B cell (primary cell): ENCODE results near the gene F12. TPM values are rescaled to one million over a fixed set of nuclear protein-coding genes. Genes with fewer than 3 reads are reported as not detected.

Experiments used
- ATAC-seq: fragments of 200-7000 bp; cut with Tn5 transposase; one replicate; pipeline ENCODE4 v1.10.0; 2021; ENCODE audit warnings: low read depth, mild to moderate bottlenecking, moderate number of reproducible peaks, moderate library complexity
- CTCF ChIA-PET: fragments of 350-600 bp; sonication (Branson Sonifier 250); formaldehyde crosslinking; loops from one replicate; lab custom pipeline; 2021; ENCODE audit warnings: antibody characterized with exemption, inconsistent platforms; lab: Charles Lee
- POLR2A ChIA-PET: fragments of 350-600 bp; sonication (Branson Sonifier 250); formaldehyde crosslinking; loops from one replicate; lab custom pipeline; 2021; ENCODE audit warnings: antibody characterized with exemption; lab: Charles Lee
- DNase-seq: peaks from one replicate; pipeline ENCODE4 v3.0.0; 2013
- H2AFZ ChIP-seq: 2 replicates; pipeline ENCODE4 v1.6.1; 2012; ENCODE audit warnings: mild to moderate bottlenecking, low read depth, low read length; ENCODE audit not compliant: insufficient read depth, poor library complexity, severe bottlenecking
- H3K27ac ChIP-seq, 2 donors: 1 replicate in 1 of 2; 2 replicates in 1 of 2; pipeline ENCODE4 v1.5.1; 2012 to 2013; ENCODE audit warnings: low read length in 2 of 2, mild to moderate bottlenecking in 2 of 2, moderate library complexity in 1 of 2
- H3K27me3 ChIP-seq, 4 experiments: fragments of 200-600 bp in 1 of 4; sonication (generic) in 1 of 4; replicated peaks in 1 of 4; 1 replicate in 2 of 4; 2 replicates in 2 of 4; pipeline versions ENCODE4 v1.6.1 to v1.7.0; 2013 to 2016; ENCODE audit warnings: low read length in 3 of 4, mild to moderate bottlenecking in 2 of 4, mixed read lengths in 1 of 4, moderate library complexity in 1 of 4; ENCODE audit not compliant: insufficient read depth in 4 of 4, control insufficient read depth in 3 of 4; ENCODE audit errors: control extremely low read depth in 1 of 4
- H3K36me3 ChIP-seq, 2 experiments: replicated peaks in 1 of 2; 1 replicate in 1 of 2; 2 replicates in 1 of 2; pipeline versions ENCODE4 v1.6.1 to v1.7.1; 2013; ENCODE audit warnings: low read length in 1 of 2; ENCODE audit not compliant: insufficient read depth in 2 of 2, control insufficient read depth in 1 of 2; ENCODE audit errors: control extremely low read depth in 1 of 2, extremely low read depth in 1 of 2
- H3K4me1 ChIP-seq, 2 donors: fragments of 200-600 bp in 1 of 2; sonication (generic) in 1 of 2; 1 replicate in 1 of 2; 2 replicates in 1 of 2; pipeline versions ENCODE4 v1.5.1 to v1.6.1; 2013 to 2017; ENCODE audit warnings: low read length in 2 of 2; ENCODE audit not compliant: control insufficient read depth in 2 of 2, insufficient read depth in 2 of 2
- H3K4me2 ChIP-seq: replicated peaks from 2 replicates; pipeline ENCODE3; 2012; ENCODE audit warnings: mild to moderate bottlenecking, low read depth, low read length; ENCODE audit not compliant: poor library complexity, severe bottlenecking
- H3K4me3 ChIP-seq, 5 experiments: fragments of 200-600 bp in 1 of 5; sonication (generic) in 1 of 5; 1 replicate in 3 of 5; 2 replicates in 2 of 5; pipeline versions ENCODE4 v1.5.1 to v1.7.0; 2011 to 2016; ENCODE audit warnings: low read length in 4 of 5, mild to moderate bottlenecking in 4 of 5, low read depth in 2 of 5, control low read depth in 1 of 5, moderate library complexity in 1 of 5; ENCODE audit not compliant: insufficient read depth in 1 of 5; ENCODE audit errors: control extremely low read depth in 1 of 5, extremely low read depth in 1 of 5
- H3K79me2 ChIP-seq: fragments of 200-600 bp; sonication (generic); one replicate; pipeline ENCODE4 v1.6.0; 2016; ENCODE audit warnings: low read length; ENCODE audit not compliant: control insufficient read depth, insufficient read depth
- H3K9ac ChIP-seq: fragments of 200-600 bp; sonication (generic); 2 replicates; pipeline ENCODE4 v1.6.1; 2017; ENCODE audit warnings: mild to moderate bottlenecking, low read length, moderate library complexity
- H3K9me3 ChIP-seq, 3 donors: one replicate each; pipeline versions ENCODE4 v1.6.1 to v1.7.1; 2013; ENCODE audit warnings: low read length in 2 of 3; ENCODE audit not compliant: control insufficient read depth in 2 of 3, insufficient read depth in 1 of 3; ENCODE audit errors: control extremely low read depth in 1 of 3
- H4K20me1 ChIP-seq: 2 replicates; pipeline ENCODE4 v1.6.0; 2012; ENCODE audit warnings: mild to moderate bottlenecking, low read length; ENCODE audit not compliant: insufficient read depth, control insufficient read depth, poor library complexity, severe bottlenecking
- H3K27ac Mint-ChIP-seq: one replicate; pipeline ENCODE4 v1.8.0; 2021; ENCODE audit warnings: mixed read lengths
- H3K27me3 Mint-ChIP-seq: one replicate; pipeline ENCODE4 v1.8.0; 2021; ENCODE audit warnings: mixed read lengths
- H3K4me1 Mint-ChIP-seq: one replicate; pipeline ENCODE4 v1.8.0; 2021; ENCODE audit warnings: mixed read lengths
- H3K4me3 Mint-ChIP-seq: one replicate; pipeline ENCODE4 v1.8.0; 2021; ENCODE audit warnings: mixed read lengths
- H3K9me3 Mint-ChIP-seq: one replicate; pipeline ENCODE4 v1.8.0; 2022; ENCODE audit warnings: mixed read lengths; ENCODE audit not compliant: insufficient read depth
- CTCF ChIP-seq: fragments of 200-600 bp; IDR thresholded peaks from one replicate; pipeline ENCODE4 v1.8.0; 2022; ENCODE audit warnings: antibody characterized with exemption, mild to moderate bottlenecking
- EZH2 ChIP-seq: IDR thresholded peaks from 2 replicates; pipeline ENCODE4 v1.6.1; 2012; ENCODE audit warnings: borderline replicate concordance, low read depth, mild to moderate bottlenecking, moderate library complexity, low read length; ENCODE audit not compliant: insufficient read depth, poor library complexity, severe bottlenecking
- WGBS: methylation state at CpG from one replicate; pipeline ENCODE4 v1.1.5; 2013; ENCODE audit warnings: missing lambda C conversion rate; ENCODE audit not compliant: insufficient coverage; 5-methylcytosine and 5-hydroxymethylcytosine counted together
- intact Hi-C: fragments of 100-400 bp; cut with micrococcal nuclease; formaldehyde crosslinking; loops from one replicate; pipeline ENCODE4 v1.10.0; 2022
- polyA plus RNA-seq: library from polyadenylated mRNA; depleted of rRNA; stranded (reverse); fragments of >200 nt; gene quantifications from 2 replicates; pipeline ENCODE4 v1.2.3, GENCODE V29; 2012
- total RNA-seq, 2 donors: library from RNA; stranded (reverse); fragments of 120-200 nt in 1 of 2; gene quantifications; 1 replicate in 1 of 2; 2 replicates in 1 of 2; pipeline versions ENCODE4 v1.2.3 to v1.2.4, GENCODE V29; 2013 to 2022

Gene F12
- total and polyA plus RNA-seq, 2 donors (not counting 1 experiment from before 2014, with no cell fraction given) = 3.1 TPM; not detected in 1

GRCh38 chr5:177433658-177434217 lies 24.4 kb upstream of the F12 start:
- H3K4me3 ChIP-seq = no peak overlapping the region
- intact Hi-C loops = no loop called here
- peaks cover 92% of the 10 kb centered on the region for H4K20me1 ChIP-seq
- H3K4me2 ChIP-seq = peak overlapping the region; percentile 90
- 98% methylated on average over 25 of the region's 29 CpGs for WGBS
- peaks cover 70% of the 10 kb centered on the region for H3K79me2 ChIP-seq
- Mint-ChIP-seq H3K27me3 (no peaks in the 10 kb centered on the region), H3K4me3 (no peak overlapping the region), H3K4me1 (peaks cover 50% of the 10 kb centered on the region), H3K27ac (peak overlapping the region; percentile 61), H3K9me3 (no peaks in the 10 kb centered on the region)
- H2AFZ ChIP-seq = no peak overlapping the region
- no peak overlapping the region for H3K9ac ChIP-seq
- H3K9me3 ChIP-seq = no peaks in the 10 kb centered on the region
- DNase-seq (no peak), ATAC-seq (no peak)
- ChIA-PET CTCF (interaction anchor here (2.6 to 12.4 kb wide), 4 partner anchors 10 to 29 kb away, joined by 15 to 152 read pairs (median 112); partner anchors contain the start of gene PRR7), POLR2A (interaction anchor here (1.3 to 6.8 kb wide), 2 partner anchors 11 to 31 kb away, joined by 3 to 103 read pairs; partner anchors contain the start of gene PRR7)
- TF ChIP-seq CTCF = no peak
- no peak for TF ChIP-seq EZH2
- H3K36me3 ChIP-seq = peaks cover 4 to 91% of the 10 kb centered on the region in 2 experiments
- no peaks in the 10 kb centered on the region for H3K27me3 ChIP-seq
- H3K27ac ChIP-seq = peak overlapping the region in 1 of 2 donors; percentile 96
- H3K4me1 ChIP-seq = peaks cover 47 to 66% of the 10 kb centered on the region in 2 donors
